Hematopoietic multipotent progenitor cell treated with erythropoietin and hydrocortisone succinate and interleukin-3 and kit ligand, for 17 days (in vitro differentiated cells): ENCODE measurements around the gene ASB1.

ENCODE experiments used
- DNase-seq: peaks from one replicate; pipeline ENCODE4 v3.0.0-alpha.2; 2015; ENCODE audit warnings: low spot score

The ASB1 gene

DNA sequence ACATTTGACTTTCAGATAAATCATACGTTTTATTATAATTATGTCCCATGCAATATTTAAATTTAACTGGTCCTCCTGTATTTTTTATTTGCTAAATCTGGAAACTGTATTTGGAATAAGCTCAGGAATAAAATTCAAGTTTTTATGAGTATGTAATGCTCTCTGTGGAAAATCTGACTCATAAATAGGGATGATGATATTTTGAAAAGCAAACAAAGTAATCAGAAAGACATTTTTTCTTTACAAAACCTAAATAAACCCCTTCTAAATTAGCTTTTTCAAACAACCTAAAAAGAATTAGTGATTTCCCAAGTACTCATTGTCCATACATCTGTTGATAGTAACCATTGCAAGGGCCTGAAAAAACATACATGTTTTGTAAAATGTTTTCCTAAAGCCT is 41.1 kb downstream of the ASB1 start:
- no peak for DNase-seq

GRCh38 chr2:238469155-238469554 is 42.4 kb downstream of the ASB1 start:
- DNase-seq, result no peak

- no peak for DNase-seq
Measured at GRCh38 chr2:238473014-238473413, 46.3 kb downstream of the ASB1 start.

DNA sequence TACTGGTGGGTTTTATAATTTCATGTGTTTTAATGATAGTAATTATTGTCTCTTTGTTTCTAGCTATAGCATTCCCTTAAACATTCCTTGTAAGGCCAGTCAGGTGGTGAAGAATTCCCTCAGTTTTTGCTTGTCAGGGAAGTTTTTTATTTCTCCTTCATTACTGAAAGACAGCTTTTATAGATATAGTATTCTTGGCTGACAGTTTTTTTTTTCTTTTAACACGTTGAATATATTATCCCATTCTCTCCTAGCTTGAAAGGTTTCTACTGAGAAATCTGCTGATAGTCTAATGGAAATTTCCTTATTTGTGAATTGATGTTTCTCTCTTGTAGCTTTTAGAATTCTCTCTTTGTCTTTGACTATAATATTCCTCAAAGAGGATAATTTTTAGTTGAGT is 46.8 kb downstream of the ASB1 start:
- DNase-seq, result no peak

GRCh38 chr2:238475034-238475433 is 48.3 kb downstream of the ASB1 start:
- DNase-seq, result no peak

- DNase-seq, result no peak
Measured at GRCh38 chr2:238475566-238475965, 48.8 kb downstream of the ASB1 start.

DNA sequence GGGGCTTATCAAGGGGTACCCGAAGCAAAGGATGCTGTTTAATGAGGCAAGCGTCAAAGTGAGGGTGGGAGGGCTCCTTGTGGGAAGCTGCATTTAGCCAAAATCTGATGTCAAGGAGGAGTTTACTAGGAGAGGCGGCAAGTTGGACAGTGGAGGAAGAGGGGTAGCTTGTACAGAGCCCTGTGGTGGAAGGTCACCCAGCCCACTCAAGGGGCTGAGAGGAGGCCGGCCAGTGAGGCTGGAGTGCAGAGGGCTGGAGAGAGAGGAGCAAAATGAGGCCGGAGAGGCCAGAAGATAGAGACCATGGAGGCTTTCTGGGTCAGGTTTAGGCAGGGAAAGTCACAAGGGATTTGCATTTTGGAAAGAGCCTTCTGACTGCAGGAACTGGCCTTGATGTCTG is 49.5 kb downstream of the ASB1 start:
- no peak for DNase-seq

DNA sequence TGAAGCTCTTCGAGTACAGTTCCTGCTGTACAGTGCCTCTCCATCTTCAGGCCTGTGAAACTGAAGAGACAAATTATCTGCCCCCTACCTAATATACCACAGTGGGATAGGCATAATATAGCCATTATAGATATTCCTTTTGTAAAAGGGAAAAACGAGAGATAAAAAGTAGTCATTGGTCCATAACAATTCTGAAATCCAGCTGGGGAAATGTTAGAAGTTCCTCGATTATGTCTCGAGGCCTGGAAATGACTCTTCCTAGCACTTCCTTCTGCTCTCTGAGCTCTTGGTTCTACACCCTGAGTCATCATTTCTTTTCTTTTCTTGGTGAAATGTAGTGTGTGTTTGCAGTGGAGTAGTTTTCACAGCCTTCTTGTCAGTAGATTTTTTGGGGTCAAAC is 51.5 kb downstream of the ASB1 start:
- DNase-seq, result no peak

- no peak for DNase-seq
Measured at GRCh38 chr2:238479847-238480246, 53.1 kb downstream of the ASB1 start.

- DNase-seq, result no peak
Measured at GRCh38 chr2:238483021-238483420, 56.3 kb downstream of the ASB1 start.

- no peak for DNase-seq
Measured at GRCh38 chr2:238483656-238484055, 56.9 kb downstream of the ASB1 start.

DNA sequence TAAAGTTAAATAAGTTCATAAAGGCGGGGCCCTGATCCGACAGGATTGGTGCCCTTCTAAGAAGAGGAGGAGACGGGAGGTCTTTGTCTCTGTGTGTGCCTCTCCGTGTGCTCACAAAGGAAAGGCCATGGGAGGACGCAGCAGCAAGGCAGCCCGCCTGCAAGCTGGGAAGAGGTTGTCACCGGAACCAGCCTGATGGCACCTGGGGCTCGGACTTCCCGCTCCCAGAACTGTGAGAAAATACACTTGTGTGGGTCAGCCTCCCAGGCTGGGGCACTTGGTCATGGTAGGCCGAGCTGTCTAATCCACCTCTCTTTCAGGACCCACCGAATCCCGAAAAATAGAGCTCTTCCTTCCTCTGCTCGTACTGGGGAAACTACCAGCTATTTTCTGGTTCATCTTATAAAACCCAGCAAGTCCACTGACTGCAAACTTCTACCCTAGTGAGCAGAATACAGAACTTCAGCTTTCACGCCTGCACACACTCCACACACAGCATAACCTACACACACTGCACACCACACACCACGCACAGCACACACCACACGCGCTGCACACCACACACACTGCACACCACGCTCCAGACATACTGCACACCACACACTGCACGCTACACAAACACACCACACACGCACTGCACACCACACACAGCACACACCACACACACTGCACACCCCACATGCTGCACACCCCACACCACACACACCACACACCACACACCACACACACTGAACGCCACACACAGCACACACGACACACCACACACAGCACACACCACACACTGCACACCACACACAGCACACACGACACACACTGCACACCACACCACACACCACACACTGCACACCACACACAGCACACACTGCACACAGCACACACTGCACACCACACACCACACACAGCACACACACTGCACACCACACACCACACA is 58.1 kb downstream of the ASB1 start:
- no peak for DNase-seq

GRCh38 chr2:238486123-238486848 is 59.6 kb downstream of the ASB1 start:
- DNase-seq, result no peak

DNA sequence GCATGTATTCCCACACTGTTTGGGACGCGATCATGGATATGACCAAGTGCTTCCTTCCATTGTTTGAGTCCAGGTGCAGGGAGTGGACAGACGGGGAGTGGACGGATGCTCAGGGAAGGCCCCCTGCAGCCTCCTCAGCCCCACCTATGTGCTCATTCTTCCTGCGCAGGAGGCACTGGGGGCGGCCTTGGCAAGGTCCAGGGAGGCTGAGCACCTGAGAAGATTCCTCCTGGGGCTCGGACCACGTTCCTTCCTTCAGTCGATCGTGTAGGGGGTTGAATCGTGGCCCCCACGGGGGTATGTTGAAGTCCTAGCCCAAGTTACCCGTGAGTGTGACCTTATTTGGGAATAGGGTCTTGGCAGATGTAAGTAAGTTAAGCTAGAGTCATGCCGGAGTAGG is 60.4 kb downstream of the ASB1 start:
- no peak for DNase-seq

GRCh38 chr2:238487652-238488346 is 61.1 kb downstream of the ASB1 start:
- DNase-seq, result no peak

DNA sequence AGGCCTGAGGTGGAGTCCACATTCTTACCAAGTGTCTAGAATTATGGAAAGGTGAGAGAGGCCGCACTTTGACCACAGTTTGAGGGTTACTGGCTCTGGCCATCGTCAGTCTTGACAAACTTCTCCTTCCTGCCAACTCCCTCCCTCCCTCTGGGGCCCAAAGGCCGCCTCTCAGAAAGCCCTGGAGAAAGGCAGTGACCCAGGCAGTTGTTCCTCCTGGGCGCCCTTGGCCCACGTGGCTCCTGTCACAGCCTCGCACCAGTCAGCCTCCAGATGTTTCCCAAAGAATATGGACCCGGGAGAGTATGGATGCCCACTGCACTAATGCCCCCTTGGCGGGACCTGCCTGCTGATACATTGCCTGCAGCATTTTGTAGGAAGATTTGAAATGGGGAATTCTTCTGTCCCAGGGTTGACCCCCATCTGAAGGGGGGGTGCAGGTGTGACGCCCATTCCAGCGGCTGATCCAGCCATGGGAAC is 61.7 kb downstream of the ASB1 start:
- no peak for DNase-seq

- no peak for DNase-seq
Measured at GRCh38 chr2:238489431-238489830, 62.7 kb downstream of the ASB1 start.

DNA sequence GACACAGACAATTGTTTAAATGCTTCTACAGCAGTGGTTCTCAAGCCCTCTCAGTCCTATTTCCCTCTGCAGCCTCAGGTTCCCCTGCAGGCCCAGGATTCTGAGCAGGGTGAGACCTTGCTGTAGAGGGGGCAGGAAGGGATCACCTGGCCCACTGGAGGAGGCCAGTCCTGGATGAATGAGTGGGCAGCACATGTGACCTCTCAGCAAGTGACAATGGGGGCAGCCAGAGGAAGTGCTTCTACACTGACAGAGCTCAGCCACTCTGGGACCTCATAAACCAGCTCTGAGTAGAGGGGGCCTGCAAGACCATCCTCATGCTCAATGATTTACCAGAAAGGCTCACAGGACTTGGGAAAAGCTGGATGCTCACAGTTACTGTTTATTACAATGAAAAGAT is 63.2 kb downstream of the ASB1 start:
- DNase-seq, result no peak

GRCh38 chr2:238492840-238493239 is 66.1 kb downstream of the ASB1 start:
- DNase-seq, result no peak

GRCh38 chr2:238493411-238493810 is 66.7 kb downstream of the ASB1 start:
- no peak for DNase-seq

DNA sequence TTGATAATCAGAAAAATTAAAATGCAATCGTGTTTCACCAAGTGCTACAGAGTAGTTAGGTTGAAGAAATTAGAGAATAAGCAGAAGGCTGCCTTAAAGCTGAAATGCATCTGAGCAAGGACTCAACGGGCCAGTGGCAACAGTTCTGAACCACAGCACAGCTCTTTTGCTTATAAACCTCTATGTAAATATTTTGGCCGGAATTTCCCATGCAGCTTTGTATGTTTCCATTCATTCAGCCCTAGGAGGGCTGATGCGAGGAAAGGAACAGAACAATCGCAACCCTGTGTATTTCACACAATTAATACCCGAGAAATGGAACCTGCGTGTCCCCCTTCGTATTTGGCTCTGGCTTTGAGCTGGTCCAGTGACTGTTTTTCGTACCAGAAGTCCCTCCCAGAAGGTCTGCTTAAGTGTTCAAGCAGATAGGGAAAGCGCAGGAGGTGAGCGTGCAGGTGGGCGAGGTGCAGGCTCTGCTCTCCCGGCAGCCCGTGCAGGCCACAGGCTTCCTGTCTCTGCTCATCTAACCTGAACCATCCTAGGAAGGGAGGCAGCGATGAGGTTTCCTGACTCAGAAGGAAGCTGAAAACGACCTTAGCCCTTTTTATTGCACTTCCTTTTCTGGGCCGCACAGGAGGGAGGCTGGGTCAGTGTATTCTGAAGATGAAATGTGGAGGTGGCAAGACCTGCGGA is 67.3 kb downstream of the ASB1 start:
- DNase-seq, result no peak

- DNase-seq, result no peak
Measured at GRCh38 chr2:238494573-238494961, 67.8 kb downstream of the ASB1 start.
